22Rv1 (cell line): Measurements from ENCODE around the gene PSD4.

Source experiments
- ZFX ChIP-seq: fragments of 450-650 bp; IDR thresholded peaks from 2 replicates; pipeline ENCODE4 v1.6.1; 2017; ENCODE audit warnings: antibody characterized with exemption, borderline replicate concordance
- TF ChIP-seq, protein P1 (sequence below): fragments of 450-650 bp; IDR thresholded peaks from 2 replicates; pipeline ENCODE4 v1.5.1; 2017; ENCODE audit warnings: mild to moderate bottlenecking

- TF ChIP-seq, protein P1, sequence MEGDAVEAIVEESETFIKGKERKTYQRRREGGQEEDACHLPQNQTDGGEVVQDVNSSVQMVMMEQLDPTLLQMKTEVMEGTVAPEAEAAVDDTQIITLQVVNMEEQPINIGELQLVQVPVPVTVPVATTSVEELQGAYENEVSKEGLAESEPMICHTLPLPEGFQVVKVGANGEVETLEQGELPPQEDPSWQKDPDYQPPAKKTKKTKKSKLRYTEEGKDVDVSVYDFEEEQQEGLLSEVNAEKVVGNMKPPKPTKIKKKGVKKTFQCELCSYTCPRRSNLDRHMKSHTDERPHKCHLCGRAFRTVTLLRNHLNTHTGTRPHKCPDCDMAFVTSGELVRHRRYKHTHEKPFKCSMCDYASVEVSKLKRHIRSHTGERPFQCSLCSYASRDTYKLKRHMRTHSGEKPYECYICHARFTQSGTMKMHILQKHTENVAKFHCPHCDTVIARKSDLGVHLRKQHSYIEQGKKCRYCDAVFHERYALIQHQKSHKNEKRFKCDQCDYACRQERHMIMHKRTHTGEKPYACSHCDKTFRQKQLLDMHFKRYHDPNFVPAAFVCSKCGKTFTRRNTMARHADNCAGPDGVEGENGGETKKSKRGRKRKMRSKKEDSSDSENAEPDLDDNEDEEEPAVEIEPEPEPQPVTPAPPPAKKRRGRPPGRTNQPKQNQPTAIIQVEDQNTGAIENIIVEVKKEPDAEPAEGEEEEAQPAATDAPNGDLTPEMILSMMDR = no peak
- no peak for TF ChIP-seq ZFX
These were observed 47.4 kb downstream of the PSD4 start for GRCh38 chr2:113220970-113221708.
